ENCODE data around the gene LIPI. TPM values are rescaled to one million over a fixed set of nuclear protein-coding genes. Genes with fewer than 3 reads are reported as not detected.
"Not testable (repeated sequence)": the region's sequence is repeated elsewhere in the genome, so short reads cannot be mapped to it uniquely, and the experiment has no call there.

The LIPI gene
- total RNA-seq, 2 experiments from 2014 or later: not detected

DNA sequence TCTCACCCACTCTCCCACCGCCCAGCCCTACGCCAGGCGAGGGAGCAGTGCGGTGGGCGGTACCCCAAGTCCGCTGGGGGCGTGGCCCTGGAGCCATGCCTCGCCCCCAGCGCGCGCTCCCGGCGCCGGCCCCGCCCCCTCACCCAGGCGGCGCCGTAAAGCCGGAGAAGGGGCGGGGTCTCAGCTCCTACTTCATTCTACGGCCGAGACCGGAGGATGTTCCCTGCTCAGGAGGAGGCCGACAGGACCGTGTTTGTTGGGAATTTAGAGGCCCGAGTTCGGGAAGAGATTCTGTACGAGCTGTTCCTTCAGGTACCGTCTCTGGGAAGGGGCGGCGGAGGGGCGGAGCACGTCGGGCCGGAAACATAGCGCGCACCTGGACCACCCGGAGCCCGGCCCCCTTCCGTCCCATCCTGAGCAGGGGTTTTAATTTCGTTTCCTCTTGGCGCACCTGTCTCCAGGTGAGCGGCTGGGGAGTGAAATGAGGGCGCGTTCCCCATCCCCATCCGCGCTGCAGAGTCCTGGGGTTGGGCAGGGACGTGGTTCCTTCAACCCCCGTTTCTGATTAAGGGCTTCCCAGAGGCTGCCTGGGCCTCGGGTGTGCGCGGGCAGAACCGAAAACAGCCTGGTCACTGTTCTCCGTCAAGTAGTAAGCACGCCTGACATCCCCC, 5.4 kb upstream of the LIPI start, which contains the start of gene RBM11:
Gene RBM11 (plus strand): TSS at position 187 of the 671 bp plus-strand sequence. CDS start 30 bp downstream, at position 217.
- H3K4me1 Mint-ChIP-seq: peaks cover 7% of the 10 kb centered on the region
- H3K27ac Mint-ChIP-seq: peak within 1 kb of the TSS; percentile 51
- ATAC-seq (ENCODE audit: low read depth): peak; percentile 91
- H3K36me3 Mint-ChIP-seq: no peaks in the 10 kb centered on the region
- peak; percentile 89 for DNase-seq
- H3K9me3 Mint-ChIP-seq: no peaks in the 10 kb centered on the region
- H3K27me3 Mint-ChIP-seq: peaks cover 15% of the 10 kb centered on the region
- POLR2A ChIA-PET: interaction anchor here (0.6 to 1.3 kb wide), 2 partner anchors 166 to 1223 kb away, joined by 4 read pairs; partner anchors contain the start of gene HSPA13
- peak within 1 kb of the TSS; percentile 83 for H3K4me3 Mint-ChIP-seq

- ATAC-seq (ENCODE audit: low read depth) (no peak), DNase-seq (no peak)
- POLR2A ChIA-PET: no interaction called here
- no peaks in the 10 kb centered on the region for H3K9me3 Mint-ChIP-seq
- H3K27me3 Mint-ChIP-seq: peaks cover 19% of the 10 kb centered on the region
- H3K4me3 Mint-ChIP-seq: no peak overlapping the region
- no peak overlapping the region for H3K27ac Mint-ChIP-seq
- no peaks in the 10 kb centered on the region for H3K36me3 Mint-ChIP-seq
- H3K4me1 Mint-ChIP-seq: peaks cover 7% of the 10 kb centered on the region
Measured at GRCh38 chr21:14213164-14213563, 2.4 kb upstream of the LIPI start.

- Mint-ChIP-seq H3K36me3 (no peaks in the 10 kb centered on the region), H3K27me3 (peaks cover 22% of the 10 kb centered on the region), H3K4me3 (no peak overlapping the region), H3K4me1 (no peaks in the 10 kb centered on the region), H3K9me3 (no peaks in the 10 kb centered on the region), H3K27ac (no peak overlapping the region)
- DNase-seq (no peak), ATAC-seq (ENCODE audit: low read depth) (no peak)
- POLR2A ChIA-PET: no interaction called here
Measured at GRCh38 chr21:14206222-14206621, 4.5 kb downstream of the LIPI start.

GRCh38 chr21:14166463-14167223, 44.1 kb downstream of the LIPI start:
- H3K27me3 Mint-ChIP-seq; H3K4me3 Mint-ChIP-seq; H3K4me1 Mint-ChIP-seq; POLR2A ChIA-PET; H3K36me3 Mint-ChIP-seq; DNase-seq; H3K27ac Mint-ChIP-seq; H3K9me3 Mint-ChIP-seq; ATAC-seq (ENCODE audit: low read depth): not testable (repeated sequence)

GRCh38 chr21:14143999-14144398, 66.8 kb downstream of the LIPI start:
- no peaks in the 10 kb centered on the region for H3K4me1 Mint-ChIP-seq
- DNase-seq (no peak), ATAC-seq (ENCODE audit: low read depth) (no peak)
- POLR2A ChIA-PET: no interaction called here
- no peak overlapping the region for H3K4me3 Mint-ChIP-seq
- no peak overlapping the region for H3K27ac Mint-ChIP-seq
- no peaks in the 10 kb centered on the region for H3K9me3 Mint-ChIP-seq
- no peaks in the 10 kb centered on the region for H3K36me3 Mint-ChIP-seq
- peaks cover 3% of the 10 kb centered on the region for H3K27me3 Mint-ChIP-seq

DNA sequence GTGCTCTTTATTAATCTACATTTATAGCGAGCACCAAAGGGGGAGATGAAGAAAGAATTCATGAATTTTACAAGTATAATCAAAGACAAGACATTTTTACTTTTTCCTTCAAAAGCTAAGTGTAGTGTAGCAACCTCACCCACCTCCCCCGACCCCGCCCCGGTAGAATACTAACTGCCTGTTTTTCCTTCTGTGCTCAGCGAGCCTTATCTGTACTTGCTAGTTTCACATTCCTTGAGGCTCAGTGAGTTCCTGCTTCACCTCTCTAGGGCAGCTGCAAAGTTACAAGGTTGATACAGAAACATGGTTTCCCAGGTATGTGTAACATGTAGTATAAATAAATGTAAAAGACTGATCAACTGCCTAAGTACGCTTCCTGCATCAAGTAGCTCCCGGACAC, 86.5 kb downstream of the LIPI start:
- Mint-ChIP-seq H3K4me3 (no peak overlapping the region), H3K9me3 (no peaks in the 10 kb centered on the region), H3K36me3 (peaks cover 2% of the 10 kb centered on the region), H3K27me3 (no peaks in the 10 kb centered on the region), H3K4me1 (peaks cover 13% of the 10 kb centered on the region), H3K27ac (no peak overlapping the region)
- DNase-seq: no peak
- ATAC-seq (ENCODE audit: low read depth): no peak
- POLR2A ChIA-PET: interaction anchor here (0.6 kb wide), 1 partner anchor 30 kb away, joined by 3 read pairs; no protein-coding TSS in a partner anchor

GRCh38 chr21:14121719-14122118, 89.0 kb downstream of the LIPI start:
- POLR2A ChIA-PET: no interaction called here
- Mint-ChIP-seq H3K36me3 (peaks cover 2% of the 10 kb centered on the region), H3K4me3 (no peak overlapping the region), H3K9me3 (no peaks in the 10 kb centered on the region), H3K4me1 (peaks cover 13% of the 10 kb centered on the region), H3K27ac (no peak overlapping the region), H3K27me3 (no peaks in the 10 kb centered on the region)
- no peak for ATAC-seq (ENCODE audit: low read depth)
- DNase-seq: no peak

- Mint-ChIP-seq H3K27ac (peak overlapping the region; percentile 27), H3K27me3 (no peaks in the 10 kb centered on the region), H3K36me3 (peaks cover 4% of the 10 kb centered on the region), H3K4me3 (peak overlapping the region; percentile 5), H3K4me1 (peaks cover 20% of the 10 kb centered on the region), H3K9me3 (no peaks in the 10 kb centered on the region)
- peak; percentile 56 for DNase-seq
- ATAC-seq (ENCODE audit: low read depth): peak; percentile 72
- POLR2A ChIA-PET: no interaction called here
Measured at GRCh38 chr21:14120091-14120734, 90.5 kb downstream of the LIPI start.

GRCh38 chr21:14119038-14119437, 91.7 kb downstream of the LIPI start:
- Mint-ChIP-seq H3K4me1 (peaks cover 20% of the 10 kb centered on the region), H3K4me3 (no peak overlapping the region)

GRCh38 chr21:14116080-14116481, 94.7 kb downstream of the LIPI start:
- Mint-ChIP-seq H3K4me3 (no peak overlapping the region), H3K4me1 (peaks cover 15% of the 10 kb centered on the region), H3K27me3 (no peaks in the 10 kb centered on the region), H3K9me3 (peaks cover 1% of the 10 kb centered on the region), H3K27ac (peak overlapping the region; percentile 22), H3K36me3 (peaks cover 17% of the 10 kb centered on the region)
- POLR2A ChIA-PET: no interaction called here
- ATAC-seq (ENCODE audit: low read depth) (no peak), DNase-seq (no peak)

More at GRCh38 chr21:14119038-14119437, 91.7 kb downstream of the LIPI start:
- DNase-seq (no peak), ATAC-seq (ENCODE audit: low read depth) (no peak)
- no peaks in the 10 kb centered on the region for H3K27me3 Mint-ChIP-seq
- no peak overlapping the region for H3K27ac Mint-ChIP-seq
- peaks cover 10% of the 10 kb centered on the region for H3K36me3 Mint-ChIP-seq
- peaks cover 1% of the 10 kb centered on the region for H3K9me3 Mint-ChIP-seq
- POLR2A ChIA-PET: no interaction called here

DNA sequence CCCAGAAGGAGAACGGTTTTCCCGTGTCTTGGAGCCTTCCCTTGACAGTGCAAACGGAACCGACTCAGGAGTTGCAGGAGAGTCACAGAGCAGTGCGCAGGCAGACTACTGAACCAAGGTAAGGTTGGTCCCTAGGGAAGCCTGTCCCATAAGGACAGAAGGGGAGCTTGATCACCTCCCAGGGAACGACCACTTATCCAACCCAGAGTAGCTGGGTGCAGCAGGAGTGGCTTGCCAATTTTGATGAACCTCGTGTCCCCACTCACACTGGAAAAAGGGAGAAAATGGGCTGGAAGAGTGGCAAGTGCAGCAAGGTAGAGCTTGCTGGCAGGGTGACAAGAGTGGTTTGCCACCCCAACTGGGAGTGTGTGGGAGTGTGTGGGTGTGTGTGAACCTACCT, 95.1 kb downstream of the LIPI start:
- Mint-ChIP-seq H3K27me3 (no peaks in the 10 kb centered on the region), H3K9me3 (peaks cover 1% of the 10 kb centered on the region), H3K4me1 (peaks cover 14% of the 10 kb centered on the region), H3K4me3 (no peak overlapping the region), H3K36me3 (peaks cover 17% of the 10 kb centered on the region), H3K27ac (no peak overlapping the region)
- no peak for ATAC-seq (ENCODE audit: low read depth)
- no peak for DNase-seq
- POLR2A ChIA-PET: no interaction called here

GRCh38 chr21:14114251-14114650, 96.5 kb downstream of the LIPI start:
- POLR2A ChIA-PET: interaction anchor here (0.7 kb wide), 1 partner anchor 9 kb away, joined by 3 read pairs; no protein-coding TSS in a partner anchor
- no peak overlapping the region for H3K27ac Mint-ChIP-seq
- peaks cover 17% of the 10 kb centered on the region for H3K36me3 Mint-ChIP-seq
- peaks cover 7% of the 10 kb centered on the region for H3K4me1 Mint-ChIP-seq
- ATAC-seq (ENCODE audit: low read depth) (no peak), DNase-seq (no peak)
- H3K4me3 Mint-ChIP-seq: no peak overlapping the region
- no peaks in the 10 kb centered on the region for H3K27me3 Mint-ChIP-seq
- peaks cover 1% of the 10 kb centered on the region for H3K9me3 Mint-ChIP-seq

GRCh38 chr21:14104564-14104963, 106.2 kb downstream of the LIPI start:
- DNase-seq; H3K9me3 Mint-ChIP-seq; H3K27me3 Mint-ChIP-seq; ATAC-seq (ENCODE audit: low read depth); H3K36me3 Mint-ChIP-seq; POLR2A ChIA-PET; H3K4me3 Mint-ChIP-seq; H3K4me1 Mint-ChIP-seq; H3K27ac Mint-ChIP-seq: not testable (repeated sequence)
